ENCODE results near the gene BCL6.

GRCh38 chr3:187753516-187753915, 8.2 kb upstream of the BCL6 start:
- TF ChIP-seq CTCF (IDR thresholded peaks at IDR 0.05) = no peak
- no peak for TF ChIP-seq POLR2A (IDR thresholded peaks at IDR 0.05)

Measured in lower leg skin (tissue), 3 donors.